ENCODE measurements around the gene SNAP47.

SNAP47 gene

DNA sequence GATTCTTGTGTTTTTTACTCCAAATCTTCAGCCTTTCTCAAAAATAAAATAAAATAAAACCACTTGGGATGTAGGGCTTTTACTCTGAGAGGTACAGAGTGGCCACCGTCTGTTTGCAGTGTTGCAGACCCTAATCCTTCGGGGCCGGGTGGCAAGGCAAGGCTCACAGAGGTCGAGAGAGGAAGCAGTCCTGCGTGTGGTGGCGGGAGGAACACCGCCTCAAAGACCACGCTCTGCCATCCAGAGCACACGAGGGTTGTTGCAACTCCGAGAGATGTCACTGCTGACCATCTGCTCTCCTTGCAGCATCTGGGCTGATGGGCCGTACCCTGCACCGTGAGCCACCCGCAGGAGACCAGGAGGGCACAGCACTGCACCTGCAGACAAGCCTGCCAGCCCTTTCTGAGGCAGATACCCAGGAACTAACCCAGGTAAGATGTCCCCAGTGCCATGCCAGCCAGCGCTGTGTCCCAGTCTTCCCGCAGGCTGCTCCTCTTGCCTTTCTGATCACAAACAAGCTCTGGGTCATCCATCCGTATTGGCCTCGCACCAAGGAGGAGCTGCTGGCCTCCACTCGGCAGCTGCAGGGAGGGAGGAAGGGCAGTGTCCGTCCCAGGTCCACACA is 31.5 kb downstream of the SNAP47 start:
- in situ Hi-C loops (cut with HindIII; ENCODE audit: low sequenced_read_pairs) = loop anchor here (25.0 kb wide), 1 partner anchor 171 kb away; the partner anchor contains the start of gene WNT9A

DNA sequence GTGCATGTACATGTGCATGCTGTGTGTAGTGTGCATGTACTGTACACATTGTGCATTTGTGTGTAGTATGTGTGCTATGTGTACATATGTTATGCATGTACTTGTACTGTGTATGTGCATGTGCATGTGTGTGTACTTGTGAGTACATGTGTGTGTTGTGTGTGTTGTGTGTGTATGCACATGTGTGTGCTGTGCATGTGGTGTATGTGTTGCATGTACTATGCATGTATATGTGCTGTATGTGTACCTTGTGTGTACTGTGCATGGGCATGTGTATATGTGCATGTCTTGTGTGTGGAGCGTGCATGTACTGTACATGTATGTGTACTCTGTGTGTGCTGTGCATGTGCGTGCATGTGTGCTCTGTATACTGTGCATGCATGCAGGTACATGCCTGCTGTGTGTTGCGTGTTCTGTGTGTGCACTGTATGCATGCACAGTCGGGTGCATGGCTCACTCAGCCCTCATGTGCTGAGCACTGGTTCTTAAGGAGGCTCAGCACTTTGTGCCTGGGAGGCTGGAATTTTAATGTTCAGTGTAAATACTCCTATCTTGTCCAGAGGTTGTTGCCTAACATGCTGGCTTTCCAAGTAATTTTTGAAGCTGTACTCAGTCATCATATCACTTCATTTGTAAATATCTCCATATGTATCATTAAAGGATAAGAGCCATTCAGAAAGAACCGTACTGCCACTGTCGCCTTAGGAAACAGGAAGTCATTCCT is 32.3 kb downstream of the SNAP47 start:
- in situ Hi-C loops (cut with HindIII; ENCODE audit: low sequenced_read_pairs) = loop anchor here (25.0 kb wide), 1 partner anchor 170 kb away; the partner anchor contains the start of gene WNT9A

DNA sequence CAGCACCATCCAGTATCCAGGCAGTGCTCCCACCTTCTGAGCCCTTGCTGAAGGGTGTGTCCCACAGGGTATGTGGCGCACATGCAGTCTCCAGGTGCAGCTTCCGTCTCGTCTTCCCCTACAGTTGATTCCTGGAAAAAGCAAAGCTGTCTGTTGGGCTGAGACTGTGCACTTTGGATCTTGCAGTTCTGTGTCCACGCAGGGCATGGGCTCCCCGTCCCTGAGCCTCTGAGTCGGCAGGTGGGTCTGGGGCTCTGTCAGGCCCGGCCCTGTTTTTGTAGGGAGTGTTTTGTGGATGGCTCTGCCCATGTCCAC is 32.8 kb downstream of the SNAP47 start:
- in situ Hi-C loops (cut with HindIII; ENCODE audit: low sequenced_read_pairs) = loop anchor here (25.0 kb wide), 1 partner anchor 169 kb away; the partner anchor contains the start of gene WNT9A

DNA sequence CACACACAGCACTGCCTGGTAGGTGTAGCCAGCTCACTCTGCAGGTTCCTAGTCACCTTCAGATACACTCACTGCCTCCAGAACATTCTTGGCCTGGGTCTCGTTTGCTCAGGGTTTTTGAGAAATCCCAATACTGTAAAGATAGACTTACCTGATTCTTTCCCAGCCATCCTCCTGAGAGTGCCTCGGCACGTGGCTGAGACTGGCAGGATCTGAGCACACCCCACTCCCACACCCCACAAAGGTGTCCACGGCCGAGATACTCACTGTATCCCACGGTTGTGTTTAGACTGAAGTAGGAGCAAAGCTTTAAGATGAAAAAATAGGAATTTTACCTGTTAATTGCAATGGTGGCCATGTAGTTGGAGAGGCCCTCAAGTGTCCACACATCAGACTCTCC is 33.4 kb downstream of the SNAP47 start:
- in situ Hi-C loops (cut with HindIII; ENCODE audit: low sequenced_read_pairs) = loop anchor here (25.0 kb wide), 1 partner anchor 169 kb away; the partner anchor contains the start of gene WNT9A

DNA sequence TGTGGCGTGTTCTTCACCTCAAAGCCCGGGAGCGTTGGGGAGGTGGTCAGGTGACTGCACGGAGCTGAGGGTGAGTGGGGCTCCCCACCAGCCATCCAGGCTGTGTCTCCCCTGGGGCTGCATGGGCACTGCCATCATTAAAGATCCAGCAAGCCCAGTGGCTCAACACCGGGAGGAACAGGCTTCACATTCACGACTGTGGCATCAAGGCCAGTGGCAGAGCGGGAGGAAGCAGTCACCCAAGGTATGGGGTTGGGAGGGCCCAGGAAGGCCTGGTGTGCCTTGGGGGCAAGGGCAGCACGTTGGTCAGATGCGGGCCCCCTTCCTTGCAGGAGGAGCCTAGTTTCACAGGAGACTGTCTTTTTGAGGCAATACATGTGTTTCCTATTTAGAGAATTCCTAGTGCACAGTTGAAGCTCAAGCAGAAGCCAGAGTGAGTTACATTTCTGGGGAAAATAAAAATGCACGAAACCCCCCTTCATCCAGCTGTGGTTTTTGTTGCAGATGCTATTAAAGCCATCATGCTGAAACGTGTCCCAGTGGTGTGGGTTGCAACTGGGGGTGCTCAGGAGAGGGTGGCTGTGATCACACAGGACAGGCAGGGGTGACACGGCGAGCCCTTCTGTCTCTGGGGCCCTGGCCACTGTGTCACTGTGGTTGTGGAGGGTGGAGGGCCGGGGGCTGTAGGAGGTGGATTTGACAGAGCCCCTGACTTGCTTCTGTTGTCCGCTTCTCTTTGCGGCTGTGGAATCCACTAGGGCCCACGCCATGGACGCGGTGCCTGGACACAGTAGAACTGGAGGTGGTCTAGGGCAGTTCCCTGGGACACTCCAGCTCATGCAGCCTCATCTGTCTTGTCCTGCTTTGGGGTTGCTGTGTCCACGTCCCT is 34.1 kb downstream of the SNAP47 start:
- in situ Hi-C loops (cut with HindIII; ENCODE audit: low sequenced_read_pairs) = loop anchor here (25.0 kb wide), 1 partner anchor 168 kb away; the partner anchor contains the start of gene WNT9A

DNA sequence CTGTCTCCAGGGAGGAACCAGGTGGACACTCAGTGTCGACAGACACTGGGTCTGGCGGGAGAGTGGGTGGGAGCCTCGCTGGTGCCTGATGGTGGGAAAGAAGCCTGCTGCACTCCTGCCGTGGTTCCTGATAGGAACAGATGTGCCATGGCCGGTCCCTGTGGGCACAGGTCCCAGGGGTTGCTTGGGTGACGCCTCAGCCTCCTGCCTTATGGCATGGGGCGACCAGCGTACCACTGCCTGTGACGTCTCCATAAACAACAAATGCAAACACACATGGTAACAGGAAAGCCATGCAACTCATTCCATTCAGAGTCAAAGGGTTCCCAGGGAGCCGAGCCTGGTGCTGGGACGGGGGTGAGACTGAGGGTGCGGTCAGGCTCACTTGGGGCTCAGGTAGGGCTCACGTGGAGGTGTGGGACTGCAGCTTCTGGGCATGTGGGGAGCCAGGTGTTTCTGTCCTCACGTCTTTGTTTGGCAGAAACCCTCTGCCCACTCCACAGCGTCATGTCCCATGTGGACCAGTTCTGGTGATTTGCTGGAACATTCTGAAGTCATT is 34.8 kb downstream of the SNAP47 start:
- in situ Hi-C loops (cut with HindIII; ENCODE audit: low sequenced_read_pairs) = loop anchor here (25.0 kb wide), 1 partner anchor 167 kb away; the partner anchor contains the start of gene WNT9A

DNA sequence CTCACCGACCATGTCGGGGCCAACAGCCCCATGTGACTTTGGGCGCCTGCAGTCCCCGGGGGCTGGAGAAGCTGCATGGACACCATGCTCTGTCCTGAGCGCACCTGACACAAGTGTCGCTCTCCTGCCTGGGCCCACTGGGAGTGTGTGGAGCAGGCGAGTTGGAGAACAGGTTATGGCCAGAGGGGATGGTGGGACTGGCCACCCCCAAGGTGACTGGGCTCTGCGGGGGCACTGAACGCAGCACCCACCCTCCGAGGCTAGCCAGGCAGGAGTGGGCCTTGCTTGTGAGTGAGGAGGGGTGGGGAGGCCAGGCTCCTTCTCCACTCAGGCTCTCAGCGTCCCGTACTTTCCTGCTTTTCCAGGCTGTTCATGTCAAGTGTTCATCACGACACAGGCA is 35.6 kb downstream of the SNAP47 start:
- in situ Hi-C loops (cut with HindIII; ENCODE audit: low sequenced_read_pairs) = loop anchor here (25.0 kb wide), 1 partner anchor 166 kb away; the partner anchor contains the start of gene WNT9A

DNA sequence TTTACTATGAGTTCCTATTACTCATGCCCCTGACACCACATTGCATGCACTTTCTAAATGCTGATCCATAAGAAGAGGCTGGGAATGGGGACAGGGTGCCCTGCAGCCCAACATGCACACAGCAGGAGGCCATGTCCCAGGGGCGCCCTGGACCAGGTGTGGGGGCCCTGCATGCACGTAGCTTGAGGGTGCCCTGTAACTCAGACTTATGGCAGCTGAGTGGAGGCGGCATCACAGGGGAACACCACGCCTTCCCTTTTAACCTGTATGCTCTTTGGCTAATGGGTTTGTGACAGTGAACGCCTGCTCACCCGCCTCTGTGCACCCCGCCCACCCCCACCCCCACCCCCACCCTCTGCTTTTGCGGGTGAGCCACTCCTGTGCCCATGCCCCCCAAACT is 36.1 kb downstream of the SNAP47 start:
- in situ Hi-C loops (cut with HindIII; ENCODE audit: low sequenced_read_pairs) = loop anchor here (25.0 kb wide), 1 partner anchor 166 kb away; the partner anchor contains the start of gene WNT9A

DNA sequence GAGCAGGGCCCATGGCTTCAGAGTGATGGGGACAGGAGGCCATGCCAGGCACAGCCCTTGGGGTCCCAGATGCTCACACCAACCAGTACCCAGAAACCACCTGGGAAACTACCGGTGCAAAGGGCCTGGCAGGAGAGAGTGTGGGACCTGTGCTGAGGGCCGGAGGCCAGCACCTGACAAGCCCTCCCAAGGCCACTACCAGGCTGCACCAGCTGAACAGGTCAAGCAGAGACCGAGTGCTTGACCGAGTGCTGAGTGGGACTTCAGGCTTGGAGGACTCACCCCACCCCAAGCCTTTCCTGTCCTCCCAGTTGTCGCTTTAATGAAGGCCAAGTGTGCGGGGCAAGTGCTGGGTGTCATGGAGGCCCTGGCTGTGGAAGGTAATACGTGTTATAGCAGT is 36.5 kb downstream of the SNAP47 start:
- in situ Hi-C loops (cut with HindIII; ENCODE audit: low sequenced_read_pairs) = loop anchor here (25.0 kb wide), 1 partner anchor 166 kb away; the partner anchor contains the start of gene WNT9A

DNA sequence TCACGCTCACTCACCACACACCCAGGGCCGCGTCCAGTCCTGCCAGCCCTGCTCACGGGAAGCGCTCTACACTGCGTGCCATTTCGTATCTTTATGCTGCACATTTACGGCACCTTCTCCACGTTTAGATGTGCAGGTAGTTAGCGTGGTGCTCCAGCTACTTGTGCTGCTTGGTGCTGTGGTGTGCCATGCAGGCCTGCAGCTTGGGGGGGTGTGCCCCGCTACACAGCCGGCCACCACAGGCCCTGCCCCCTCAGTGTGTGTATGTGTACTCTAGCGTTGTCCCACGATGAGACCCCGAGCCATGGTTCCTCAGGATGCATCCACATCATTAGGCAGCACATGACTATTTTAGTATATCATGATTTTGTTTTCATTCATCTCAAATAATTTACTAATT is 38.3 kb downstream of the SNAP47 start:
- in situ Hi-C loops (cut with HindIII; ENCODE audit: low sequenced_read_pairs) = loop anchor here (25.0 kb wide), 1 partner anchor 164 kb away; the partner anchor contains the start of gene WNT9A

DNA sequence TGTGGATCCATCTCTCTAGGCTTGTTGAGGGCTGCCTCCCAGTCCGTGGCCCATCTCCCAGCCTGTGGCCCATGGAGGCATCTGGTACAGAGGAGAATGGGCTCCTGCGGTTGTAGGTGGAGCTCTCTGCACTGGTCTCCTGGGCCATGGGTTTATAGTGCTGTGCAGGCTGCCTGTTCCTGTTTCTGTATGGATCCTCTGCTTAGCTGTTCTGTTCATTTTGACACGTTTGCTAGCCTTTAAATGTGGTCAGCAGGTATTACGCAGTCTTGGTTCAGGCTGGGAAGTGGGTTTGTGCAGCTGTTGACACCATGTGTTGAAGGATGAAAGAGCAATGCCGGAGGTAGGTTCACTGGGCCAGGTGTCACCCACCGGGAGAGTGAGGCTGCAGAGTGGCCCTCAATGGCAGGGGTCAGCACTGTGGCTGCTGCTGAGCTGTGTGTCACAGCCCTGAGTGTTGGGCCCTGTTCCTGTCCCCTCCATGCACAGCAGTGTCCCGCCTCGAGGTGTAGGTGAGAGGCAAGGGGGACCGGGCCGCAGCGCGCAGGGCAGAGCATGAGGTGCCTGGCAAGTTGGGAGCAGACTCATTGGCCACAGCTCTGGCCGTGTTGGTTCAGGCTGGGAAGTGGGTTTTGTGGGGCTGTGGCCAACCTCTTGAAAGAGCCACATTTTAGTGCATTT is 39.0 kb downstream of the SNAP47 start:
- in situ Hi-C loops (cut with HindIII; ENCODE audit: low sequenced_read_pairs) = loop anchor here (25.0 kb wide), 1 partner anchor 163 kb away; the partner anchor contains the start of gene WNT9A

DNA sequence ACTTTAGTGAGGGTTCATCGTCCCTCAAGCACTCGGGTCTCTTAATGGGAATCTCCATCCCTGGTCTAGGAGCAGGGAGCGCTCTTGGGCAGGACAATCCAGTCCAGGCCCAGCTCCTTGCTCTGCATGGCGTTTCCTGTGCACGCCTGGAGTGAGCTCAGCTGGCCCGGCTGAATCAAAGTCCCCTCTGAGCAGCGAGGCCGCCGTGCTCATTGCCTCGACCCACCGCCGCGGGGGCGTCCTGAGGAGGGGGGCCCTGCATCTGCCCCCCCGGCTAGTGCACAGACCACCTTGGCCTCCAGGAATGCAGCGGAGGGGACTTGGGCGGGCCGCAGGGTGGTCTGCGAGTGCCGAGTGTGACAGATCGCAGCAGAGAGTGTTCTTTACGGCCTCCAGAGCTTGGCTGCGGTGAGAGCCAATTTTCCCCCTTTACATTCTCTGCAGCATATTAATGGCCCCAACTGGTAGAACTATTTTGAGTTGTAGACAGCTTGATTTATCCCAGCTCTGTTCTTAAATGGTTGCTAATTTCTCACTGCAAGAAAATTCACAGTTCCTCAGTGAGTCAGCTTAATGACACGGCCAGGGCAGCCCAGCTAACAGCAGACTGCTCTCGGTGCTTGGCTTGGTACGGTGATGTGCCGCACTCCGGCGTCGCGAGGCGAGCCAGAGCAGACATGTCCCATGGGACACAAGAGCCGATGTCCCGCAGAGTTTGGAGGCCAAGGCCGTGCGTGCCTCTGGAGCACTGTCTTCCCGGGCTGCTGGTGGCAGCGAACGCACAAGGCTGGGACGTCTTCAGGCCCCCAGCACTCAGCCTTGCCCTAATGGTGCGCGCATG is 39.8 kb downstream of the SNAP47 start:
- in situ Hi-C loops (cut with HindIII; ENCODE audit: low sequenced_read_pairs) = loop anchor here (25.0 kb wide), 1 partner anchor 162 kb away; the partner anchor contains the start of gene WNT9A

DNA sequence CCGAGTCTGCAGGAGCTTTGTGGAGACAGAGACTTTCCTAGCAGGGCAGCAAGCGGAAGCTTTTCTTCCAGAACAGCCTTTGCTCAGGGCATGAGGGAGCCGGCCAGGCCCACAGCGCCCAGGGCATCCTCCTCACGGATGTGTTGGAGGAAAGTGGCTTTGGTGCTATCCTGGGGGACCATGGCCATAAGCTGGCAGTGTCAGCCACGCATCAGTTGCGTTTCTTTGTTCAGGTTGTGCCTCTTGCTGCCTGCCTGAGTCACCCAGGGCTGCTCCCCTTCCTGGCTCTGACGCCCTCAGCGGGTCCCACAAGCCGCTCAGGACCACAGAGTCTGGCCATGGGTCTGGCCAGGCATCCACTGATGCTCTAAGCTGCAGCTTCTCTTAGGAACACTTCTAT is 40.6 kb downstream of the SNAP47 start:
- in situ Hi-C loops (cut with HindIII; ENCODE audit: low sequenced_read_pairs) = no loop called here

DNA sequence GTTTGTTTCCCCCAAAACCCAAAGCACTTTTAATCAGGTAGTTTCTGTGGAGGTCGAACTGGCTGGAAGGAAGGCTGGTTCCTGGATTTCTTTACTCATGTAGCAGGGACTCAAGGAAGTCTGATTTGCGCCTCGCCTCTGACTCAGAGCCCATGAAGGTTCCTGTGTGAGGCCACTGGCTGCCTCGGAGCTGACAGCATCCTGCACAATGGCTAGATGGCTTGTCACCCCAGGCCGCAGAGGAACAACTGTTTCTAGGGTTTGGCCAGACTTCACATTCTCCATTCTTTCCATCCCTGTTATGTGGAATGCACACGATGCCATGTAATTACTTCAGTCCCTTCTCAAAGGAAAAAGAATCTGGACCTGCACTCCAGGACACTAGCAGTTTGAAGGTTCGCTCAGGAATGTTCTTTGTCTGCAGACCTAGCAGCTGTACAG is 41.1 kb downstream of the SNAP47 start:
- in situ Hi-C loops (cut with HindIII; ENCODE audit: low sequenced_read_pairs) = no loop called here

DNA sequence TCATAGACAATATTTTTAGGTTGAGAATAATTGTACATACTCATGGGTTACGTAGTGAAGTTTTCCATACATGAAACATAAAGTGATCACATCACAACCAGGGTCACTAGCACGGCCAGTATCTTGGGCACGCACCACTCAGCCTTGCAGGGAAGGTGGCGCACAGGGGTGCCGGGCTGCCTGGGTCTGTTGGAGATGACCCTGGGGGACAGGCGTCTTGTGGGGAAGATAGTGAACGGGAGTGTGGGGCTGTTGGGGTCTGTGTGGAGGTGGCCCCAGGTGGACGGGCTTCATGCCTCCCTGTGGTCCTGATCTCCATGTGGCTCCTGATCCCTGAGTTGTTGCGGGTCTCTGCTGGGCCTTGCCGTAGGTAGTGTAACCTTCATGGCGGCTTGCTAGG is 41.9 kb downstream of the SNAP47 start:
- in situ Hi-C loops (cut with HindIII; ENCODE audit: low sequenced_read_pairs) = no loop called here

DNA sequence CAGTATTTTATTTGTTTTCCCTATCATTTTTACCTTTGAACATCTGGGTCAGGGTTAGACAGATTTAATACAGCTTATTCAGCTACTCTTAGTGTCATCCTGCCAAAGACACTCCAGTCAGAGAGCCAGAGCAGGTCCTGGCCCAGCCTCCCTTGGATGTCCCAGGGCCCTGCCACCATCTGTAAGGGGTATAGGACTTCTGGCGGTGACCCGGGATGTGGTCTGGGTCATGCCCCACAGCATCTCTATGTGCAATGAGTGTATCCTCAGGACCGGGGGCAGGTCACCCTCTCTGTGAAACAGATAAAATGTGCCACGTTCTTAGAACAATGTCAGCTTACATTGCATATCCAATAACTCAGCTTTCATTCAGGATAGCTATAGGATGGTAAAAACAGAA is 42.4 kb downstream of the SNAP47 start:
- in situ Hi-C loops (cut with HindIII; ENCODE audit: low sequenced_read_pairs) = no loop called here

DNA sequence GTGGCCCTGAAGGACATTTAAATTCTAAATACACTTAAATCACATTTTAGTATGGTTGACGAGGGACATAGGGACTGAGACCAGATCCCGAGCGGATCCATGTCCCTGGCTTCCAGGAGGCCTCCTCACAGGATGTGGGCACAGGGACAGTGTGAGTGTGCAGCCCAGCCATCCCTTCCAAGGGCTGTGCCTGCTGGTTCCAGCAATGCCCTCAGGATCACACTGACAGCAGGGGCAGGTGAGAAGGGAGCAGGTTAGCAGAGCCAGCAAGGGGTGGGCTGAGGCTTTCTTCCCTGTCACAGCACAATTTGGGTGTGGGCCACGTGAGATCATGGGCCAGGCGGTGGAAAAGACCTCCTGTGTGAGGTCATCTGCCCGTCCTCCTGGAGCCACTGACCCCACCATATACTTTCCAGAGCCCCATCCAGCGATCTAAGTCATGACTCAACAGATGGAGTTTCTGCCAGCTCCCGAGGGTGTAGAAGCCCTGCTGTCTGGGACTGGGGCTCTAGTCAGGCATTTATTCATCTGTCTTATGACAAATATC is 43.2 kb downstream of the SNAP47 start:
- in situ Hi-C loops (cut with HindIII; ENCODE audit: low sequenced_read_pairs) = no loop called here

DNA sequence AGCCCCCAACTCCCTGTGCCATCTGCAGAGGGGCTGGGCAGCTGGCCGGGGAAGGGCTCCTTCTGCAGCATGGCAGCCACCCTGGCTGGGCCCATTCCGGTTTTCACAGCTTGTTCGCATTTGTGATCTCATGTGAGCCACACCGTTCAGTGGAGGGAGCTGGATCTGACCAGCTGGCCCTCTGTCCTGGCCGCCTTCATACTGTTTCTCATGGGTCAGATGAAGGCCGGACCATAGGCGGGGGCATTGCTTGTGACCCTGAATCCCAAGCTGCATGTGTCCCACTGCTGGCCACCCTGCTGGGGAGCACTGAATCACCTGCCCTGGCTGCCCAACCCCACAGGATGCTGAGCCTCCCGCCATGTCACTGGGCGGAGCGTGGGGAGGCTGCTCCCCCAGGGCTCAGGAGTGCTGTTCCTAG is 43.8 kb downstream of the SNAP47 start:
- in situ Hi-C loops (cut with HindIII; ENCODE audit: low sequenced_read_pairs) = no loop called here

DNA sequence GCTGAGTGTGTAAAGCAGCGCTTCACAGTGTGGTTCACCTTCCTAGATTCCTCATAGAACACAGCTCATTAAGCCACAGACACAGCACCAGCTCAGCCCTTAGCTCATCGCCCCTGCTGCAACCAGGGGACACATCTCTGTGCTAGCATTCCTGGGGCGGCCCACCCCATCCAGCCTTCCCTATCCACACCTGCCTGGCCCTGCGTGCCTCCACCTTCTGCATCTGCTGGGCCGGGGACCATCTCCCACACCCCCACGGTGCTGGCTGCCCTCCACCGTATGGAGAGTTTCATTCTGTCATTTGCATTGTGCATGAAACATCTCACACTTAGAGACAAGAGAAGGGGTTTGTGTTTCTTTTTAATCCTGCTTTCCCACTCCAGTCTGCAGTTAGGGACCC is 44.5 kb downstream of the SNAP47 start:
- in situ Hi-C loops (cut with HindIII; ENCODE audit: low sequenced_read_pairs) = no loop called here

Data from DLD1 (cell line).